Mucosa of rectum (tissue), 2 donors: Measurements from ENCODE around the gene CRCP.
"Not testable (repeated sequence)": the region's sequence is repeated elsewhere in the genome, so short reads cannot be mapped to it uniquely, and the experiment has no call there.

ENCODE experiments used
- H3K27ac ChIP-seq, 2 donors: one replicate each; pipeline ENCODE4 v1.7.0; 2013; ENCODE audit warnings: inconsistent platforms in 2 of 2, low read depth in 2 of 2, low read length in 2 of 2
- H3K27me3 ChIP-seq, 2 donors: one replicate each; pipeline ENCODE4 v1.7.0; 2013; ENCODE audit warnings: low read length in 2 of 2; ENCODE audit not compliant: control insufficient read depth in 2 of 2, insufficient read depth in 2 of 2
- H3K36me3 ChIP-seq, 2 donors: one replicate each; pipeline ENCODE4 v1.7.0; 2013; ENCODE audit warnings: low read length in 2 of 2; ENCODE audit not compliant: control insufficient read depth in 2 of 2, insufficient read depth in 2 of 2
- H3K4me1 ChIP-seq, 2 donors: one replicate each; pipeline ENCODE4 v1.7.0; 2013; ENCODE audit warnings: low read length in 2 of 2, mild to moderate bottlenecking in 1 of 2; ENCODE audit not compliant: control insufficient read depth in 2 of 2, insufficient read depth in 2 of 2
- H3K4me3 ChIP-seq, 2 donors: one replicate each; pipeline ENCODE4 v1.7.0; 2013; ENCODE audit warnings: low read length in 2 of 2
- H3K9ac ChIP-seq, 2 donors: one replicate each; pipeline ENCODE4 v1.7.0; 2013; ENCODE audit warnings: low read length in 2 of 2, low read depth in 1 of 2, mild to moderate bottlenecking in 1 of 2
- H3K9me3 ChIP-seq, 2 donors: one replicate each; pipeline ENCODE4 v1.7.0; 2013; ENCODE audit warnings: low read length in 2 of 2; ENCODE audit not compliant: control insufficient read depth in 2 of 2
- donor health status: healthy.
- donor health status: Normal muscosa, but diverticular disease.

CRCP gene

GRCh38 chr7:66083677-66084076, 31.0 kb upstream of the CRCP start:
- H3K4me3 ChIP-seq: no peak overlapping the region
- H3K4me1 ChIP-seq: no peaks in the 10 kb centered on the region
- H3K27ac ChIP-seq: no peak overlapping the region
- peaks cover 44 to 45% of the 10 kb centered on the region in 2 donors for H3K36me3 ChIP-seq
- H3K27me3 ChIP-seq: no peaks in the 10 kb centered on the region
- H3K9me3 ChIP-seq: no peaks in the 10 kb centered on the region
- H3K9ac ChIP-seq: no peak overlapping the region

GRCh38 chr7:66088861-66089838, 25.5 kb upstream of the CRCP start:
- H3K9ac ChIP-seq: no peak overlapping the region
- no peaks in the 10 kb centered on the region for H3K9me3 ChIP-seq
- no peaks in the 10 kb centered on the region for H3K27me3 ChIP-seq
- H3K36me3 ChIP-seq: peaks cover 24 to 27% of the 10 kb centered on the region in 2 donors
- H3K4me3 ChIP-seq: no peak overlapping the region
- H3K4me1 ChIP-seq: no peaks in the 10 kb centered on the region
- no peak overlapping the region for H3K27ac ChIP-seq

GRCh38 chr7:66092654-66093053, 22.0 kb upstream of the CRCP start:
- Histone ChIP-seq H3K36me3 (peaks cover 7 to 15% of the 10 kb centered on the region in 2 donors), H3K27me3 (no peaks in the 10 kb centered on the region), H3K4me3 (no peak overlapping the region), H3K9ac (no peak overlapping the region), H3K9me3 (no peaks in the 10 kb centered on the region), H3K4me1 (no peaks in the 10 kb centered on the region), H3K27ac (no peak overlapping the region)

- peaks cover 5% of the 10 kb centered on the region in 2 donors for H3K4me1 ChIP-seq
- H3K4me3 ChIP-seq: no peak overlapping the region
- H3K27ac ChIP-seq: no peak overlapping the region
- peaks cover 6 to 13% of the 10 kb centered on the region in 2 donors for H3K36me3 ChIP-seq
- H3K9ac ChIP-seq: no peak overlapping the region
- no peaks in the 10 kb centered on the region for H3K9me3 ChIP-seq
- no peaks in the 10 kb centered on the region for H3K27me3 ChIP-seq
Measured at GRCh38 chr7:66095010-66095409, 19.6 kb upstream of the CRCP start.

GRCh38 chr7:66099232-66099550, 15.5 kb upstream of the CRCP start:
- Histone ChIP-seq H3K9ac (peak overlapping the region in 1 of 2 donors; percentile 77), H3K36me3 (peaks cover 0 to 4% of the 10 kb centered on the region in 2 donors), H3K4me3 (peak overlapping the region in 1 of 2 donors; percentile 66), H3K27ac (peak overlapping the region; percentile 93 to 95), H3K27me3 (no peaks in the 10 kb centered on the region), H3K9me3 (no peaks in the 10 kb centered on the region), H3K4me1 (peaks cover 5% of the 10 kb centered on the region in 2 donors)

GRCh38 chr7:66099551-66100407, 14.9 kb upstream of the CRCP start:
- no peaks in the 10 kb centered on the region for H3K27me3 ChIP-seq
- peaks cover 5% of the 10 kb centered on the region in 2 donors for H3K4me1 ChIP-seq
- H3K36me3 ChIP-seq: peaks cover 0 to 4% of the 10 kb centered on the region in 2 donors
- H3K9me3 ChIP-seq: no peaks in the 10 kb centered on the region
- H3K4me3 ChIP-seq: peak overlapping the region; percentile 66 to 74
- peak overlapping the region; percentile 72 to 77 for H3K9ac ChIP-seq
- peak overlapping the region; percentile 93 to 95 for H3K27ac ChIP-seq

GRCh38 chr7:66100408-66101050, 14.1 kb upstream of the CRCP start:
- Histone ChIP-seq H3K36me3 (no peaks in the 10 kb centered on the region), H3K27ac (peak overlapping the region; percentile 93 to 95), H3K9me3 (no peaks in the 10 kb centered on the region), H3K4me3 (peak overlapping the region; percentile 66 to 74), H3K4me1 (peaks cover 5% of the 10 kb centered on the region in 2 donors), H3K9ac (peak overlapping the region; percentile 72 to 77), H3K27me3 (no peaks in the 10 kb centered on the region)

GRCh38 chr7:66102168-66102567, 12.5 kb upstream of the CRCP start:
- not testable (repeated sequence) for H3K4me3 ChIP-seq, H3K9me3 ChIP-seq, H3K27me3 ChIP-seq, H3K4me1 ChIP-seq, H3K27ac ChIP-seq, H3K36me3 ChIP-seq, H3K9ac ChIP-seq

GRCh38 chr7:66103994-66104393, 10.7 kb upstream of the CRCP start:
- not testable (repeated sequence) for H3K27ac ChIP-seq, H3K36me3 ChIP-seq, H3K4me1 ChIP-seq, H3K27me3 ChIP-seq, H3K9me3 ChIP-seq, H3K4me3 ChIP-seq, H3K9ac ChIP-seq
